Left lobe of liver (tissue), 2 donors: ENCODE results near the gene PNPLA1. TPM values are rescaled to one million over a fixed set of nuclear protein-coding genes. Genes with fewer than 3 reads are reported as not detected.
"Not testable (repeated sequence)": the region's sequence is repeated elsewhere in the genome, so short reads cannot be mapped to it uniquely, and the experiment has no call there.

Experiments used
- ATAC-seq: fragments of 200-7000 bp; cut with Tn5 transposase; one replicate; pipeline ENCODE4 v1.9.1; 2020; ENCODE audit warnings: mild to moderate bottlenecking, moderate library complexity
- DNase-seq: peaks from one replicate; pipeline ENCODE4 v3.0.0-alpha.2; 2020; ENCODE audit warnings: low spot score
- total RNA-seq: library from RNA; stranded (reverse); gene quantifications from one replicate; pipeline ENCODE4 v1.2.1, GENCODE V29; 2021
- donor health status: DM: no; HTN: no; CAD: no; lungs with moderate emphysema.
- donor health status: DM: no; HTN: yes; CAD: no.

Gene PNPLA1
- total RNA-seq, 1 donor from 2014 or later = not detected

- no peak for ATAC-seq
- DNase-seq = no peak
Observed at GRCh38 chr6:36333931-36334725, 64.3 kb downstream of the PNPLA1 start.

DNA sequence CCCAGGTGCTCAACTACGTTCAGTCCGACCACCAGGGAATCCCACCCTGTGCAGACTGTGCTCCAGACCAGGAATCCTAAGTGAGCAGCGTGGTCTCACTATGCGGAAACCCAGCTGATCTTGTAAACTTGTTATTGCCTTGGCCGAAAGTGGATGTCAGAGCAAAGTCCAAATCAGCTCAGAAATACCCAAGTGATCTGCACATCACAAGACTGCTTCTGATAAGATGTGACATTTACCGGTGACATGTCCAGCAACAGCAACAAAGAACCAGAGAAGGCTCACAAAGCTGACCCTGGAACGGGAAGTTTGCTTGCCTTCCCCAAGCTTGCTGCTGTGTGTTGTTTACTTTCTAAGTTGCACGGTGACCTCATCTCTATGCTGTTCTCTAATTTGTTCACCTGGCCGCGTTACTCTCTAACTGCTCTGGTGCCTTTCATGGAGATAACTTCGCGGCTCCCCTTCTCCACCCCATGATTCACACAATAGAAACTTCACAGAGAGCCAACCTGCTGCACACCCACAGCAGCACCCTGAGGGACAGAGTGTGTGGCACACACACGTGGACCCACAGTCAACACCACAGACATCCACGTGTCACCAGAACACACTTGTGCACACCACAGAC, 65.1 kb downstream of the PNPLA1 start:
- ATAC-seq (peak; percentile 42), DNase-seq (no peak)

DNA sequence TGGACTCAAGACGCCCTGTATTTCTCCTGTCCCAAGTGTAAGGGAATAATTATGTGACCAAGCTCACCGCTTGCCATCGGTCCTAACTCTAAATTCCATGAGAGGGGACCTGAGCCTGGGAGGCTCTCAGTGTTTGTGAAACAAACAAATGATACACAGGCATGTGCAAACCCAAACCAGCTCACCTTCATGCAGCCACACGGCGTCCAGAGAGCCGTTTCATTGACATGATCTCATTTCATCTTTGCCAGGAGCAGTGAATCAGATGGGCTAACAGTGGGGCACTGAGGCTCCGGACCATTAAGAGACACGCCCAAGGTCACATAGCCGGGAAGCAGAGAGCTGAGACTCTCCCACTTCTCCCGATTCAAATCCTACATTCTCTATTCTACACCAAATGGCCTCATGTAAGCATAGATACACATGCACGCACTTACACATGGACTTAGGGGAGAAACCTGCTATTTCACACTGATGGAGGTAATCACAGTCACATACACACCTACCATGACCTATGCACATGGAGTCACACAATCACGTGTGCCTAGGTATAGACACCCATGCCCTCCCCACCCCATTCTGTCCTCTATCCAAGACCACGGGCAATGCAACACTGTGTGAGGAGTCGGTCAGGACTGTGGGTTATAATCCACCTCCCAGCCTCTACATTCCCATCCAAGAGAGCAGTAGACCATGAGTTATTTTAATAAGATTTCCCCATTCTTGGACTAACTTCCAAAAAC, 65.8 kb downstream of the PNPLA1 start:
- DNase-seq (no peak), ATAC-seq (no peak)

DNA sequence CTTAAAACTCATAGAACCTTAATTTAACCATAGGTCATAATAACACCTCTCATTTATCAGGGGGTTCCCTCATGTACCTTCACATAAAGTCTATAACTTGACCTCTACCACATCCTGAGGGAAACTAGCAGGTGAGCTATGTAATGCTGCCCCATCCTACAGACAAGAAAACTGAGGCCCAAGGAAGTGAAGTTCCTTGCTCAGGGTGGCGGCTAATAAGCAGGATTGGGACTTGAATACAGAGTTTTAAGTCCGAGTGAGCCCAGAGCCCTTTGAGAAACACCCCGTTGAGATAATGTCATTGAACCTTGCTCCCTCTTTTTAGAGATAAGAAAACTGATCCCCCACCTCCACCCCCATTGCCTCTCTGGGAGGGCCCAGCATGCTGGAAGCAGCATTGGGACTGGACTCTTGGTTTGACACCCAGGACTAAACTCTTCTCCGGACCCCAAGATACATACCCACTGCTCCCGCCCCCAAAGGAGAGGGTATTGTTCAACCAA, 66.4 kb downstream of the PNPLA1 start:
- ATAC-seq = no peak

DNA sequence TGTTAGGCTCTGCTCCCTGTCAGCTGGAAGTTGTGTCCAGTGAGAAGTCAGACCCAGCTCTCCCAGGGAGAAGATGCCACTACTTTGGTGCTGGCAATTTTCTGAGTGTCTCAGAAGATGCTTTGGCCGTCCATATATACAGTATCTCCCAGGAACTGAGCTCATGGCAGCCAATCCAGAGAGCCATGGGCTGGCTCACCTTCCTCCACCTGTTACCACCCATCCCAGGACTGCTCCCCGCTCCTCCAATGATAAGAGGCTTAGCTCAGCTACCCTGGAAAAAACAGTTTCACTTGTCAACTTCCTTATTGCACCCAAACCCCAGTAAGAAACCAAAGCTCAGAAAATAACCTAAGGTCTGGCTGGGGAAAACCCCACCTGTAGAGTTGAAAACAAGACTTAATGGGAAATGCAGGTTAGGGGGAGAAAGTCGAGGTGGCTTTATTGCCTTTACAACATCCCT, 67.0 kb downstream of the PNPLA1 start, which contains the start of gene BNIP5:
TSS of gene BNIP5 (minus strand) at position 110 of the 463 bp plus-strand sequence. CDS start 6,198 bp downstream, outside the sequence.
- DNase-seq (no peak), ATAC-seq (no peak)

More for the DNA sequence above, 66.4 kb downstream of the PNPLA1 start:
- DNase-seq = no peak

GRCh38 chr6:36337814-36338213, 68.0 kb downstream of the PNPLA1 start:
- no peak for DNase-seq
- ATAC-seq = no peak

GRCh38 chr6:36338223-36338622, 68.4 kb downstream of the PNPLA1 start:
- not testable (repeated sequence) for ATAC-seq

DNA sequence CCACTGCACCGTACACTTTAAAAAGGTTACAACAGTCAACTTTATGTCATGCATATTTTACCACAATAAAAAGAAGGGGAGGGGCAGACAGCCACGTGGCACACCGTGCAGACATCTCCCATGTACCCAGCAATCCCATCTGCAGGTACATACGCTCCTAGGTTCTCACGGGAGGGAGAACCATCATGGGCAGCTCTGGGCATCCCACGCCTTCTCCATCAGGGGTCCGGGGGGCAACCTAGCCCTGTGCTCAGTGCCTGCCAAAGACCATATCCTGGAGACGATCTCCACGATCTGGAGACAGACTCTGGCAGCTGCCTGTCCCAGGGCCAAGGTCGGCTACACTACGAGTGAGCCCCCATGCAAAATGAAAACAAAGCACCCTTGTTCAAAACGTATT, 69.3 kb downstream of the PNPLA1 start:
- ATAC-seq (no peak), DNase-seq (no peak)

More at GRCh38 chr6:36338223-36338622, 68.4 kb downstream of the PNPLA1 start:
- not testable (repeated sequence) for DNase-seq

- ATAC-seq (no peak), DNase-seq (no peak)
Observed at GRCh38 chr6:36340306-36340617, 70.4 kb downstream of the PNPLA1 start.

DNA sequence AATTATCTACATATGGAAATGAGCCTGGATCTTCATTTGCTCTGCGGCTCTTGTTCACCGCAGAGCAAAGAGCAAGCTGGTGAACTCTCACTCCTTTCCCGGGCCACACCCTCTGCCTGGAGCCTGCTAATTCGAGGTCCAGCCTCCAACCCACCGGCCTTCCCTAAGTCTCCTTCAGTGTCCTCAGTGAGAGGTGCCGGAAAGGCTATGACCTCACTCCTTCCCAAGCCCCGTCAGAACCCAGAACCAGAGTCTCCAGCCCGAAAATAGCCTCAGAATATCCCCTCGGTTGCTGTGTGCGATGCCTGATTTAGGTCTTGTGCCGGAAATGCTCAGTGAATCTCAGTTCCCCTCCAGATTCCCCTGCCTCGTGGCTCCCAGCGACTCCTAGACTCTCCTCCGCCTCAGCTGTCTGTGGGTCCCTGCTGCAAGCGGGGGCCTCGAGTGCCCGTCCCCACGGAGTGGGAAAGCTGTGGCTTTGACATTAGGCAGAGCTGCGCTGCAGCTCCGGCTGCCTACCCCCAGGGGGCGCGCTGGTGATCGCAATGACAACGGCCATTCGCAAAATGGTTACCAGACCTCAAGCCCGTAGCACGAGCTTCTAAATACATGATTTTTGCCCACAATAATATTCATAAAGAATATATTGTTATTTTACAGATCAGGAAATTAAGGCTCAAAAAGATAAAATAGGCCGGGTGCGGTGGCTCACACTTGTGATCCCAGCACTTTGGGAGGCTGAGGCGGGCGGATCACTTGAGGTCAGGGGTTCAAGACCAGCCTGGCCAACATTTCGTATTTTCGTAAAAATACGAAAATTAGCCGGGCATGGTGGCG, 71.0 kb downstream of the PNPLA1 start:
- ATAC-seq (peak; percentile 95), DNase-seq (peak; percentile 70)

GRCh38 chr6:36343109-36343680, 73.3 kb downstream of the PNPLA1 start:
- no peak for ATAC-seq
- DNase-seq = no peak

GRCh38 chr6:36345681-36346466, 76.0 kb downstream of the PNPLA1 start:
- no peak for ATAC-seq
- no peak for DNase-seq

- no peak for ATAC-seq
- DNase-seq = no peak
Observed at GRCh38 chr6:36346486-36347273, 76.8 kb downstream of the PNPLA1 start.

DNA sequence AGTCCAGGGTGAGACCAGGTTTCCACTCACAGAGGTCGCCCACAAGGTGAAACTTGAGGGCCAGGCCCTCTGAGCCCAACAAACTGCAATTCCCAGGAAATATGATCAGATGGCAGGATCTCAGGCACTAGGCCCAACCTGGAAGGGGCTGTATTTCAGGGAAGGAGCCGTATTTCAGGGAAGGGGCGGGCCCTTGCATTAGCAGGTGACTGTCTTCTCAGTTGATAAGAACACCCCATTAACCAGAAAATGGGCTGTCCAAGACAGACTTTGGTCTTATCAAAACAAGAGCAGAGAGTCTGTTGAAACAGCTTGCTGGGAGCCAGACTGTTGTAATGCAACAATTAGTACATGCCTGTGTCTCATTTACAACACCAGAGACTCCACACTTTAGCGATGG, 77.8 kb downstream of the PNPLA1 start:
- DNase-seq = no peak

GRCh38 chr6:36349240-36349639, 79.4 kb downstream of the PNPLA1 start:
- no peak for ATAC-seq
- DNase-seq = no peak

More for the DNA sequence above, 77.8 kb downstream of the PNPLA1 start:
- ATAC-seq = peak; percentile 45

DNA sequence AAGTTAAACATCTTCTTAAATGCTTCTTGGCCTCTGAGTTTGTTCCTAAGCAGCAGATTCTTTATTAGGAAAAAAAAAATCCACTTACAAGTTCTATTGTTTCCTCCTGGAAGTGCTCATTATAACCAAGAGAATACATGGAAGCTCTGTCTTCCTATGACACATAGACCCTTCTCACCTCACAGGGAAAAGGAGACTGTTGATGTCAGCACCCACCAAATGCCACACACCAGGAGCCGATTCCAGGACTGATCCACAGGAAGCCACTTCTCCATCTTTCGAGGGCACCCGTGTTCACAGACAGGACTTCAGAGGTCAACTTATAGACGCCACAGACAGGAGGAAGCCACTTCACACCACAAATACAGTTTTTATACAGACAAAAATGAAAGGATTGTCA, 80.2 kb downstream of the PNPLA1 start:
- peak; percentile 25 for ATAC-seq
- no peak for DNase-seq

- DNase-seq (no peak), ATAC-seq (no peak)
Observed at GRCh38 chr6:36350681-36351571, 81.1 kb downstream of the PNPLA1 start.
